IMR-90 (cell line): ENCODE results near the gene FAAP100. TPM values are rescaled to one million over a fixed set of nuclear protein-coding genes. Genes with fewer than 3 reads are reported as not detected.

Source experiments
- ATAC-seq: fragments of 200-7000 bp; cut with Tn5 transposase; 2 replicates; pipeline ENCODE4 v1.9.1; 2020; ENCODE audit warnings: low read depth, mild to moderate bottlenecking, moderate library complexity
- BruUV-seq: library from RNA; stranded (reverse); fragments of 400-500 nt; replicated peaks from 2 replicates; lab custom pipeline; 2021; lab: Mats Ljungman, UMichigan
- CTCF ChIA-PET: fragments of 300-600 bp; formaldehyde crosslinking; extraction: SDS; loops from one replicate; lab custom pipeline; 2021; ENCODE audit warnings: antibody characterized with exemption; lab: Yijun Ruan, JAX
- POLR2A ChIA-PET: fragments of 300-600 bp; sonication (Branson Sonifier 250); formaldehyde crosslinking; loops from one replicate; lab custom pipeline; 2022; ENCODE audit warnings: antibody characterized with exemption; ENCODE audit not compliant: unreplicated experiment; lab: Charles Lee
- DNase-seq: peaks from one replicate; pipeline ENCODE4 v3.0.0; 2013
- H2AFZ ChIP-seq: replicated peaks from 2 replicates; pipeline ENCODE3; 2013; ENCODE audit warnings: low read length, mild to moderate bottlenecking; ENCODE audit not compliant: poor library complexity
- H2AK5ac ChIP-seq: 2 replicates; pipeline ENCODE4 v1.6.1; 2013; ENCODE audit warnings: low read depth, low read length, inconsistent platforms
- H2AK9ac ChIP-seq: replicated peaks from 2 replicates; pipeline ENCODE3; 2013; ENCODE audit warnings: mild to moderate bottlenecking, low read depth, low read length, moderate library complexity; ENCODE audit not compliant: poor library complexity
- H2BK120ac ChIP-seq: 2 replicates; pipeline ENCODE4 v1.6.1; 2013; ENCODE audit warnings: low read depth, low read length, inconsistent platforms
- H2BK15ac ChIP-seq: 3 replicates; pipeline ENCODE4 v1.6.1; 2013; ENCODE audit warnings: low read depth, low read length, inconsistent platforms
- H2BK20ac ChIP-seq: 2 replicates; pipeline ENCODE4 v1.6.1; 2013; ENCODE audit warnings: low read depth, mild to moderate bottlenecking, inconsistent platforms, low read length, moderate library complexity
- H2BK5ac ChIP-seq: 2 replicates; pipeline ENCODE4 v1.6.1; 2013; ENCODE audit warnings: mild to moderate bottlenecking, low read depth, low read length, inconsistent platforms; ENCODE audit not compliant: poor library complexity, severe bottlenecking
- H3K14ac ChIP-seq: replicated peaks from 2 replicates; pipeline ENCODE4 v1.6.1; 2013; ENCODE audit warnings: low read depth, low read length, inconsistent platforms
- H3K18ac ChIP-seq: 2 replicates; pipeline ENCODE4 v1.6.1; 2013; ENCODE audit warnings: low read depth, low read length, control low read depth
- H3K23ac ChIP-seq: 2 replicates; pipeline ENCODE4 v1.6.1; 2013; ENCODE audit warnings: low read depth, low read length, inconsistent platforms
- H3K27ac ChIP-seq: 2 replicates; pipeline ENCODE4 v1.5.1; 2013; ENCODE audit warnings: mild to moderate bottlenecking, control low read depth, low read length; ENCODE audit not compliant: insufficient read depth
- H3K27me3 ChIP-seq: 2 replicates; pipeline ENCODE4 v1.6.1; 2013; ENCODE audit warnings: low read length; ENCODE audit not compliant: control insufficient read depth, insufficient read depth
- H3K36me3 ChIP-seq: 2 replicates; pipeline ENCODE4 v1.6.1; 2013; ENCODE audit warnings: low read length, mixed read lengths; ENCODE audit not compliant: control insufficient read depth, insufficient read depth
- H3K4ac ChIP-seq: 2 replicates; pipeline ENCODE4 v1.6.1; 2013; ENCODE audit warnings: low read depth, low read length, inconsistent platforms
- H3K4me1 ChIP-seq: 2 replicates; pipeline ENCODE4 v1.6.1; 2013; ENCODE audit warnings: low read length, mixed read lengths; ENCODE audit not compliant: control insufficient read depth, insufficient read depth
- H3K4me2 ChIP-seq: 2 replicates; pipeline ENCODE4 v1.6.1; 2013; ENCODE audit warnings: low read depth, mild to moderate bottlenecking, control low read depth, low read length, moderate library complexity
- H3K4me3 ChIP-seq: 2 replicates; pipeline ENCODE4 v1.5.1; 2013; ENCODE audit warnings: low read depth, mild to moderate bottlenecking, control low read depth, low read length, moderate library complexity; ENCODE audit not compliant: insufficient read depth
- H3K56ac ChIP-seq: 2 replicates; pipeline ENCODE4 v1.6.1; 2013; ENCODE audit warnings: low read length, inconsistent platforms; ENCODE audit not compliant: insufficient read depth; ENCODE audit errors: extremely low read depth
- H3K79me1 ChIP-seq, 2 experiments: 2 replicates each; pipeline ENCODE4 v1.6.1; 2013; ENCODE audit warnings: low read length in 2 of 2, inconsistent platforms in 1 of 2, low read depth in 1 of 2
- H3K9ac ChIP-seq: 2 replicates; pipeline ENCODE4 v1.6.1; 2013; ENCODE audit warnings: low read depth, low read length, control low read depth
- H3K9me1 ChIP-seq: 2 replicates; pipeline ENCODE4 v1.6.1; 2013; ENCODE audit warnings: low read length, inconsistent platforms; ENCODE audit not compliant: insufficient read depth
- H3K9me3 ChIP-seq: 2 replicates; pipeline ENCODE4 v1.6.1; 2013; ENCODE audit warnings: low read length; ENCODE audit not compliant: control insufficient read depth, insufficient read depth
- H4K20me1 ChIP-seq: 2 replicates; pipeline ENCODE4 v1.6.1; 2013; ENCODE audit warnings: low read length, inconsistent platforms; ENCODE audit not compliant: insufficient read depth
- H4K5ac ChIP-seq: 2 replicates; pipeline ENCODE4 v1.6.1; 2013; ENCODE audit warnings: mild to moderate bottlenecking, low read depth, low read length, control low read depth
- H4K8ac ChIP-seq, 2 experiments: 2 replicates each; pipeline ENCODE4 v1.6.1; 2013; ENCODE audit warnings: low read depth in 2 of 2, low read length in 2 of 2, control low read depth in 1 of 2, inconsistent platforms in 1 of 2
- H4K91ac ChIP-seq: 2 replicates; pipeline ENCODE4 v1.6.1; 2013; ENCODE audit warnings: low read depth, low read length, inconsistent platforms; ENCODE audit not compliant: insufficient read depth
- MAZ ChIP-seq: IDR thresholded peaks from 2 replicates; pipeline ENCODE4 v1.6.1; 2012; ENCODE audit warnings: low read depth, mild to moderate bottlenecking, low read length, improper control_type of control experiment, moderate library complexity, borderline replicate concordance
- MXI1 ChIP-seq: IDR thresholded peaks from 2 replicates; pipeline ENCODE4 v1.6.1; 2012; ENCODE audit warnings: low read depth, mild to moderate bottlenecking, low read length, moderate library complexity, borderline replicate concordance
- NFE2L2 ChIP-seq: fragments of 150-350 bp; IDR thresholded peaks from 2 replicates; pipeline ENCODE4 v1.6.1; 2016; ENCODE audit warnings: low read depth, mild to moderate bottlenecking, low read length
- WGBS, 2 experiments: methylation state at CpG; one replicate each; pipeline versions ENCODE4 v1.1.5 to v1.1.7; 2013; ENCODE audit warnings: missing lambda C conversion rate in 2 of 2; ENCODE audit not compliant: insufficient read length in 1 of 2; ENCODE audit errors: extremely low coverage in 2 of 2; 5-methylcytosine and 5-hydroxymethylcytosine counted together
- dilution Hi-C: fragments of 300-500 bp; cut with HindIII; formaldehyde crosslinking; loops from one replicate; pipeline ENCODE4 v1.14.3; 2018; ENCODE audit warnings: low sequenced_read_pairs; ENCODE audit not compliant: unreplicated experiment
- in situ Hi-C: fragments of 300-500 bp; cut with MboI; formaldehyde crosslinking; loops from 3 replicates; pipeline ENCODE4 v1.14.3; 2019; ENCODE audit warnings: low sequenced_read_pairs, inconsistent platforms, mixed read lengths
- intact Hi-C: fragments of 100-400 bp; cut with micrococcal nuclease; formaldehyde crosslinking; loops from 2 replicates; pipeline ENCODE4 v1.10.0; 2022
- polyA plus RNA-seq, 3 experiments: library from polyadenylated mRNA; depleted of rRNA; stranded (reverse); fragments of >200 nt; gene quantifications; 2 replicates each; pipeline ENCODE4 v1.2.3, GENCODE V29; 2012; ENCODE audit warnings: low replicate concordance in 1 of 3
- total RNA-seq: library from RNA; depleted of rRNA; stranded (reverse); fragments of >200 nt; gene quantifications from 2 replicates; pipeline ENCODE4 v1.2.3, GENCODE V29; 2012

The FAAP100 gene
- total and polyA plus RNA-seq, 2 of the 4 experiments (the other 2 are of a cell fraction), result 7.9 to 24.8 TPM

GRCh38 chr17:81518785-81519283 is 33.3 kb downstream of the FAAP100 start:
- Histone ChIP-seq H3K27ac (peak overlapping the region; percentile 7; the same call in 1 of the 2 replicates), H4K8ac (peak overlapping the region; percentile 34 to 55; a peak in 1 of 4 replicates), H2BK20ac (no peak overlapping the region), H2AK9ac (peak overlapping the region; percentile 87), H2AFZ (peak overlapping the region; percentile 85), H3K56ac (no peak overlapping the region), H2AK5ac (peak overlapping the region; percentile 61; the same call in 1 of the 2 replicates), H3K14ac (peak overlapping the region; percentile 62), H2BK15ac (no peak overlapping the region), H3K4ac (peak overlapping the region; percentile 66), H3K36me3 (no peaks in the 10 kb centered on the region; the same call in 1 of the 2 replicates), H3K4me3 (peak overlapping the region; percentile 33), H3K27me3 (no peaks in the 10 kb centered on the region), H3K9ac (peak overlapping the region; percentile 45; the same call in 1 of the 2 replicates), H4K91ac (no peak overlapping the region), H4K20me1 (peaks cover 54% of the 10 kb centered on the region), H2BK5ac (no peak overlapping the region), H3K18ac (no peak overlapping the region), H3K79me1 (peaks cover 6 to 45% of the 10 kb centered on the region in 2 experiments; a peak in 3 of 4 replicates), H3K9me1 (peaks cover 5% of the 10 kb centered on the region; the same call in 1 of the 2 replicates), H3K4me2 (peak overlapping the region; percentile 90), H3K4me1 (peaks cover 39% of the 10 kb centered on the region), H3K23ac (0 out of 2 replicates have a peak overlapping the region, but pooled peaks have one; percentile 35), H4K5ac (no peak overlapping the region), H2BK120ac (no peak overlapping the region), H3K9me3 (no peaks in the 10 kb centered on the region)
- POLR2A ChIA-PET, result interaction anchor here (0.5 to 1.8 kb wide), 3 partner anchors 10 to 132 kb away, joined by 3 to 11 read pairs (median 6); no protein-coding TSS in a partner anchor
- intact Hi-C loops, result no loop called here
- dilution Hi-C loops, result no loop called here
- WGBS, 2 experiments, result 1% methylated on average over 24 of the region's 47 CpGs; no CpG with 5 or more reads in 1 of the 2 experiments
- TF ChIP-seq NFE2L2 (no peak), MXI1 (peak; percentile 59; the same call in 1 of the 2 replicates), MAZ (peak; percentile 16; the same call in 1 of the 2 replicates)
- DNase-seq (no peak), ATAC-seq (peak; percentile 21)
- CTCF ChIA-PET, result no interaction called here
- in situ Hi-C loops, result no loop called here
- BruUV-seq, result no TSS peak
